Duodenal mucosa (tissue), 2 donors: ENCODE measurements around the gene NEUROD4.

Experiments used
- H3K27ac ChIP-seq: one replicate; pipeline ENCODE4 v1.7.0; 2013; ENCODE audit warnings: low read depth, low read length
- H3K27me3 ChIP-seq, 2 donors: one replicate each; pipeline ENCODE4 v1.7.0; 2013; ENCODE audit warnings: low read length in 2 of 2, control low read depth in 1 of 2; ENCODE audit not compliant: insufficient read depth in 2 of 2, control insufficient read depth in 1 of 2
- H3K36me3 ChIP-seq, 2 donors: one replicate each; pipeline ENCODE4 v1.7.0; 2013; ENCODE audit warnings: low read length in 2 of 2, control low read depth in 1 of 2; ENCODE audit not compliant: insufficient read depth in 2 of 2, control insufficient read depth in 1 of 2
- H3K4me1 ChIP-seq, 2 donors: one replicate each; pipeline ENCODE4 v1.7.0; 2013; ENCODE audit warnings: low read length in 2 of 2, control low read depth in 1 of 2; ENCODE audit not compliant: insufficient read depth in 2 of 2, control insufficient read depth in 1 of 2
- H3K4me3 ChIP-seq, 2 donors: one replicate each; pipeline ENCODE4 v1.7.0; 2013; ENCODE audit warnings: low read length in 2 of 2, low read depth in 1 of 2
- H3K9ac ChIP-seq, 2 donors: one replicate each; pipeline ENCODE4 v1.7.0; 2013; ENCODE audit warnings: low read length in 2 of 2, low read depth in 1 of 2
- H3K9me3 ChIP-seq, 2 donors: one replicate each; pipeline ENCODE4 v1.7.0; 2013; ENCODE audit warnings: low read length in 2 of 2, control low read depth in 1 of 2; ENCODE audit not compliant: control insufficient read depth in 1 of 2

Gene NEUROD4

GRCh38 chr12:54996205-54996604 lies 23.6 kb upstream of the NEUROD4 start:
- Histone ChIP-seq H3K4me1 (no peaks in the 10 kb centered on the region), H3K9me3 (no peaks in the 10 kb centered on the region), H3K36me3 (no peaks in the 10 kb centered on the region), H3K4me3 (no peak overlapping the region), H3K27me3 (no peaks in the 10 kb centered on the region), H3K9ac (no peak overlapping the region), H3K27ac (no peak overlapping the region)

- Histone ChIP-seq H3K27ac (no peak overlapping the region), H3K9me3 (no peaks in the 10 kb centered on the region), H3K36me3 (no peaks in the 10 kb centered on the region), H3K4me1 (no peaks in the 10 kb centered on the region), H3K27me3 (no peaks in the 10 kb centered on the region), H3K4me3 (no peak overlapping the region), H3K9ac (no peak overlapping the region)
These were observed 21.7 kb upstream of the NEUROD4 start for GRCh38 chr12:54997929-54998522.

GRCh38 chr12:54998958-54999510 lies 20.7 kb upstream of the NEUROD4 start:
- Histone ChIP-seq H3K27ac (no peak overlapping the region), H3K4me1 (no peaks in the 10 kb centered on the region), H3K9ac (no peak overlapping the region), H3K27me3 (no peaks in the 10 kb centered on the region), H3K36me3 (no peaks in the 10 kb centered on the region), H3K4me3 (no peak overlapping the region), H3K9me3 (no peaks in the 10 kb centered on the region)

- Histone ChIP-seq H3K27me3 (no peaks in the 10 kb centered on the region), H3K9me3 (peaks cover 0 to 4% of the 10 kb centered on the region in 2 donors), H3K27ac (no peak overlapping the region), H3K9ac (no peak overlapping the region), H3K4me3 (no peak overlapping the region), H3K4me1 (no peaks in the 10 kb centered on the region), H3K36me3 (no peaks in the 10 kb centered on the region)
These were observed 18.4 kb upstream of the NEUROD4 start for GRCh38 chr12:55001198-55001868.

- no peaks in the 10 kb centered on the region for H3K27me3 ChIP-seq
- H3K36me3 ChIP-seq: no peaks in the 10 kb centered on the region
- H3K9me3 ChIP-seq: peaks cover 0 to 4% of the 10 kb centered on the region in 2 donors
- no peak overlapping the region for H3K4me3 ChIP-seq
- no peak overlapping the region for H3K27ac ChIP-seq
- no peak overlapping the region for H3K9ac ChIP-seq
- no peaks in the 10 kb centered on the region for H3K4me1 ChIP-seq
These were observed 17.4 kb upstream of the NEUROD4 start for GRCh38 chr12:55002355-55002754.

DNA sequence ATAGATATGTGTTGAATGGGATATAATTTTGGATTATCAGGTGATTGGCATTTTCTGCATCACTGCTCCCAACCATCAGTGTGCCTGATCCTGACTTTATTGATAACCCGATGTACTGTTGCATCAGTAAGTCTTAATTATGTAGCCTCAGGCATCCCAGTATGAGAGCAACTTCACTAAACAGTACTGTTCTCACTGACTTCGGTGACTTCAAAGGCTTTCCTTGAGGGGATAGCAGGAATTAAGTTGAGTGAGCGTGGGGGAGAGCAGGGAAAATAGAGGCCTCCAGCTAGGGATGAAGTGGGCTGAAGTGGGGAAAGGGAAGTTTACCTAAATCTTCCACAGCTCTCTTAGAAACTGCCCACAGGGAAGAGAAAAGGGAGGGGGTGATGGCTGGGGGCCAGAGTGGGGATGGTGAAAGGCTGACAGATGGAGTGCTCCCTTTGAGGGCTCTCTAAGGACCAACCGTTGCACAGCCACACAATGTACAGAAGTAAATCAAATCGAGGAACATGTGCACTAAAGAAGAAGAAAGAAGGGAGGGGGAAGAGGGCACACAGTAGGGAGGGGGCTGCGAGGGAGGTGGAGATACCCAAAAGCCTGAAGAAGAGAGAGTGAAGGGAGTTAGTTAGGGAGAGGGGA lies 10.7 kb upstream of the NEUROD4 start:
- no peak overlapping the region for H3K27ac ChIP-seq
- H3K27me3 ChIP-seq: no peaks in the 10 kb centered on the region
- H3K36me3 ChIP-seq: no peaks in the 10 kb centered on the region
- H3K9me3 ChIP-seq: peaks cover 0 to 4% of the 10 kb centered on the region in 2 donors
- H3K9ac ChIP-seq: no peak overlapping the region
- H3K4me3 ChIP-seq: no peak overlapping the region
- H3K4me1 ChIP-seq: no peaks in the 10 kb centered on the region

DNA sequence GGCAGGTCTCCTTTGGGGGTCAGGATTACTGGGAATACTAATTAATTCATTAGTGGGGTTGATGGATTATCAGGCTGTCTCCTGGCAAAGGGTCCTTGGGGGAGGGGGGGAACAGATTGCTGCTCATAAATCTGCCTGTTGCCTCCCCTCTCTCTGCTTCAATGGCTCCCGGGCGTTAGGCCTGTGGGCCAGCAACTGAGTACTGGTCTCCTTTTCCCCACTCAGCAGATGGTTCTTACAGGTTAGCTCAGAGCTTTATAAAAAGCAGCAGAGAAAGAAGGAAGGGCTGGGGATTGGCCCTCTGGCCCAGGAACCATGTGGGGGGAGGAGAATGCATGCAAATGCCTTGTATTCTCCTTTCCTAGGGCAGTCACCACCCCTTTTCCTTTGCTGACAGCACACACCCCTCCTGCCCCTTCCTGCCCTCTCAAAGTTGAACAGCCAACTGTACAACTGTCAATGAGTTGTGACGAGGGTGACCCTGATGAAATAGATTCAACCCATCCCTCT lies 2.3 kb upstream of the NEUROD4 start:
- Histone ChIP-seq H3K27me3 (peaks cover 0 to 8% of the 10 kb centered on the region in 2 donors), H3K4me3 (no peak overlapping the region), H3K9me3 (no peaks in the 10 kb centered on the region), H3K9ac (no peak overlapping the region), H3K27ac (no peak overlapping the region), H3K36me3 (no peaks in the 10 kb centered on the region), H3K4me1 (no peaks in the 10 kb centered on the region)

GRCh38 chr12:55024575-55024974 lies 4.8 kb downstream of the NEUROD4 start:
- Histone ChIP-seq H3K27ac (no peak overlapping the region), H3K4me3 (no peak overlapping the region), H3K27me3 (peaks cover 0 to 12% of the 10 kb centered on the region in 2 donors)

DNA sequence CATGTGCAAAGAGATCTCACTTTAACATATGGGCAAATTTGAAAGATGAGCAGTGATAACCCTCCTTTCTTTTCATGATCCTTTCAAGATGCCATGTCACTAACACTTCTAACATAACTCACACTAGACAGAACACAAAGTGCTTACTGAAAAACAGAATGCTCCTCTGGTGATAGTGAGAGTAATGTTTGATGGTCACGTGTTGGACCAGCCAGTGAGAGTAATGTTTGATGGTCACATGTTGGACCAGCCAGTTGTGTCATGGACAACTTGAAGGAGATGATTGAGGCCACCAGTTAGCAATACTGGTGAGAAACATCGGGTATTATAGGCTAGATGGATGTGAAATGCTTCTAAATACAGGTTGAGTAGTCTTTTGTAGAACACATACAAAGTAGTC lies 5.7 kb downstream of the NEUROD4 start:
- Histone ChIP-seq H3K27ac (no peak overlapping the region), H3K4me3 (no peak overlapping the region), H3K4me1 (no peaks in the 10 kb centered on the region), H3K9ac (no peak overlapping the region), H3K9me3 (no peaks in the 10 kb centered on the region), H3K27me3 (peaks cover 0 to 9% of the 10 kb centered on the region in 2 donors), H3K36me3 (no peaks in the 10 kb centered on the region)

More at GRCh38 chr12:55024575-55024974, 4.8 kb downstream of the NEUROD4 start:
- no peaks in the 10 kb centered on the region for H3K9me3 ChIP-seq
- H3K36me3 ChIP-seq: no peaks in the 10 kb centered on the region
- H3K9ac ChIP-seq: no peak overlapping the region
- H3K4me1 ChIP-seq: no peaks in the 10 kb centered on the region

GRCh38 chr12:55034218-55034617 lies 14.4 kb downstream of the NEUROD4 start:
- H3K27ac ChIP-seq: no peak overlapping the region

More at GRCh38 chr12:55034218-55034617, 14.4 kb downstream of the NEUROD4 start:
- Histone ChIP-seq H3K4me3 (no peak overlapping the region), H3K4me1 (no peaks in the 10 kb centered on the region), H3K27me3 (no peaks in the 10 kb centered on the region), H3K36me3 (no peaks in the 10 kb centered on the region), H3K9ac (no peak overlapping the region), H3K9me3 (no peaks in the 10 kb centered on the region)
